GM21619 (cell line): ENCODE results near the gene PRCD.
A peak's percentile ranks its signal among the peaks of the same experiment; 100 is the strongest.
"Not testable (repeated sequence)": the region's sequence is repeated elsewhere in the genome, so short reads cannot be mapped to it uniquely, and the experiment has no call there.

ENCODE experiments used
- ATAC-seq: cut with Tn5 transposase; IDR thresholded peaks from one replicate; pipeline ENCODE4 v1.9.1; 2021; ENCODE audit not compliant: unreplicated experiment

Gene PRCD

DNA sequence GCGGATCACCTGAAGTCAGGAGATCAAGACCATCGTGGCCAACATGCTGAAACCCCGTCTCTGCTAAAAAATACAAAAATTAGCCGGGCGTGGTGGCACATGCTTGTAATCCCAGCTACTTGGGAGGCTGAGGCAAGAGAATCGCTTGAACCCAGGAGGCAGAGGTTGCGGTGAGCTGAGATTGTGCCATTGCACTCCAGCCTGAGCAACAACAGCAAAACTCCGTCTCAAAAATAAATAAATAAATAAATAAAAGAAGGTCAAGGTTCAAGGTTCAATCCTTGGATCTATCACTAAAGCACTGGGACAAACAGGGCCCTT, 14.4 kb upstream of the PRCD start:
- ATAC-seq, result not testable (repeated sequence)

DNA sequence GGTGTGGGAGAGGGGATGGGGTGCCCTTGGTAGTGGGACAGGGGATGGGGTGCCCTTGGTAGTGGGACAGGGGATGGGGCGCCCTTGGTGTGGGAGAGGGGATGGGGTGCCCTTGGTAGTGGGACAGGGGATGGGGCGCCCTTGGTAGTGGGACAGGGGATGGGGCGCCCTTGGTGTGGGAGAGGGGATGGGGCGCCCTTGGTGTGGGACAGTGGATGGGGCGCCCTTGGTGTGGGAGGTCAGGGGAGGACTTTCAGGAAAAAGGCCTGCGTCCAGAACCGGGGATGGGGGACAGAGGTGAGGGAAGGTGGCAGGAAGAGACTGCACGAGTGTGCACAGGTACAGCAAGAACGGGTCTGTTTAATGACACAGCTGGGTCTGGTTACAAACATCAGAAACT, 12.8 kb upstream of the PRCD start:
- not testable (repeated sequence) for ATAC-seq

DNA sequence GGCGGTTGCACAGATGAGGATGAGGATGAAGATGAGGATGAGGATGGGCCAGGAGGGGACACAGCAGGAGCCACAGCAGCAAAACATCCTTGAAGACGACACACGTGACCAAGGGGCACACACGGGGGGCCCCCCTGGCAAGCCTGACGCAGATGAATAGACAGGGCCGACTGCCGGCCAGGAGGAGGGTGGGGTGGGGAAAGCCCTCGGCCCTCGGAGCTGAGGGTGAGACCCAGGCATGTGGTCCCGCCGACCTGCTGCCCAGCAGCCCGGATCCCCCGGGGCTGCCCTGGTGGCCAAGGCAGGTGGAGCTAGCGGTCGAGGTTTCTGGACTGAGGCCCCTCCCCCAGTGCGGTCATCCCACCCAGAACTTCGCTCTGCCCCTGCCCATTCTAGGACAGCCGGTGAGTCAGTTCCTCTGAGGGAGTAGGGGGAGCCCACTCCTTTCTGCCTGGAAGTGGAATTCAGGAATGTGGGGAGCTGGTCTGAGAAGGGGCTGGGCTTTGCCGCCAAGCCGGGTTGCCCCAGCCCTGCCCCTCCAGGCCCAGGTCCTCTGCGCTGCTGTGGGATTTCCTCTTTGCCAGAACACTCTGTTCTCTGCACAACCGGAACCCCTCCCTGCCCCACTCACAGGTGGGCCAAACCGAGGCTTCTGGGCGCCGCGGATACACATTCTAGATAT, 12.3 kb upstream of the PRCD start:
- ATAC-seq, result peak; percentile 57

DNA sequence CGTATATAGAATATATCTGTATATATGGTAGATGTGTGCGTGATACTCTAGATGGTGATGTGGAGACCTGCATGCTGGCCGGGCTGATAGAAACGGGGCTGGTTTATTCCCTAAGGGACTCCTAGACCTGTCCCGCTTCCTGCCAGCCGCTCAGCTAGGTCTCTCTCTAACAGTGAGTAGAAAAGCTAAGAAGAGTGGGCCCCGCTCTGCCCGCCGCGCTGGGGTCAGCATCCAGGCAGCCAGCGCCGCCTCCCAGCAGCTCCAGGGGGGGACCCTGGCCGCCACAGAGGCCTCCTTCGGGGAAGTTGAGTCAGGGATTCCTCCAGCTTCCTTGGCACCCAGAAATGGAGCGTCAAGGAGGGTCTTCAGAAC, 11.7 kb upstream of the PRCD start:
- peak; percentile 50 for ATAC-seq

DNA sequence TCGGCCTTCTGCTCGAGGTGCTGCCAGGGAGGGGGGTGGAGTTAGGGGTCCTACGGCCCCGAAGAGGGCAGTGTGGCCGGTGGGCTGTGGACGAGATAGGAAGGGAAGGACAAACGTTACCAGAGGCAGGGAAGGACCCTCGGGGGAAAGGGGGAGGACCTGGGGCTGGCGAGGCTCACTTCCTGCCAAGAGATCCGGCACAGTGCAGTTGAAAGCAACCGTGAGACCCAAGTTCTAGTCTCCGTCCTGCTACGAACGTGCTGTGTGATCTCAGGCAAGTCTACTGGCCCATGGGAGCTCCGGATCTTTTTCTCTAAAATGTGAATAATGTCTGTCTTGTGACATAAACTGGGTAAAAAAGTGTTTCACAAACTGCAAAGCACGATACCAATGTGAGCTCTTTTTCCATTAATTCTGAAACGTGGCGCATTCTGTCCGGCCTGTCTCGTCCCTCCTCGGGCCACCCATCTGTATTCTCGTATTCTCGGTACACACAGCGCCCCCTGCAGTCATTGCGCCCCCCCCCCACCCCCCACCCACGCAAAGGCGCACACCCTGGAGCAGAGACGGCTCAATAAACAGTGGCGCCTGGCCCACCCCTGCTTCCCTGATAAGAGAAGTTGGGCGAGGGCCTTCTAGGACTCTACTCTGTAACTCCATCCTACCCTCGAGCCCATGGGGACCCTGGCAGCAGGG, 11.2 kb upstream of the PRCD start:
- peak; percentile 16 for ATAC-seq

DNA sequence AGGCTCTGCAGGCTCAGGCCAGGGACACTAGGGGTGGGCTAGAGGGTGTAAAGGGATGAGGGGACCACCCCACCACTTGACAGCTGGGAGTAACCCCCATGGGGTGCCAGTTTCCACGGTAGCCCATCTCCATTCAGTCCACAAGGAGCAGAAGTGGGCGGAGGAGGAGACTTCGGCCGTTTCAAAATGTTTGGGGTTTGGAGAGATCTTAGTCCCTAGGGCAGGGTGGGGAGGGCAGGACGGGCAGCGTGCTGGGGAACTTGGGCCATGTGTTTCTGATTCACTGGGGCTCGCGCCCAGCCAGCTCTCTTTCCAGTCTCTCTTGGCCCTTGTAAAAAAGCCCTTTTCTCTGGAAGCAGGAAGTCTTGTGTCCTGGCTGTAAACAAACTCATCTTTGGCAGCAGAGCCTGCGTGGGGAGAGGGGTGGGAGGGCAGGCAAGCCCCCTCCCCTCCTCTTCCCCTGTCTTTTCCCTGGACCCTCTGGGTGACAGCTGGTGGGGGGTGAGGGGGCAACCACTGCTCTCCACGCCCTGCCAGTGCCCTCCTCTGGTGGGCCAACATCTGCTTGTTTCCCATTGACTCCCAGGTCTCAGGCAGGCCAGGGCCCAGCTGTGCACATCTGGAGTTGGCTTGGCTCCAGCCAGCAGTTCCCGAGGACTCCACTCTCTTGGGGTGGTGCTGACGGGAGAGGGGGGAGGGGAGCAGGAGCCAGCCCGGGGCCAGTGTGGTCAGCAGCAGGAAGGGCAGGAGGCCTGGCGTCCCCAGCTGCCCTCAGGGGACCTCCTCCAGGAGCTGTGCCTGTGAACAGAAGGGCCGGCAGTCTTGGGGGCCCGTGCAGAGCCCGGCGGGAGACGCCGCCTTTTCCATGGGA, 10.4 kb upstream of the PRCD start:
- ATAC-seq, result no peak

DNA sequence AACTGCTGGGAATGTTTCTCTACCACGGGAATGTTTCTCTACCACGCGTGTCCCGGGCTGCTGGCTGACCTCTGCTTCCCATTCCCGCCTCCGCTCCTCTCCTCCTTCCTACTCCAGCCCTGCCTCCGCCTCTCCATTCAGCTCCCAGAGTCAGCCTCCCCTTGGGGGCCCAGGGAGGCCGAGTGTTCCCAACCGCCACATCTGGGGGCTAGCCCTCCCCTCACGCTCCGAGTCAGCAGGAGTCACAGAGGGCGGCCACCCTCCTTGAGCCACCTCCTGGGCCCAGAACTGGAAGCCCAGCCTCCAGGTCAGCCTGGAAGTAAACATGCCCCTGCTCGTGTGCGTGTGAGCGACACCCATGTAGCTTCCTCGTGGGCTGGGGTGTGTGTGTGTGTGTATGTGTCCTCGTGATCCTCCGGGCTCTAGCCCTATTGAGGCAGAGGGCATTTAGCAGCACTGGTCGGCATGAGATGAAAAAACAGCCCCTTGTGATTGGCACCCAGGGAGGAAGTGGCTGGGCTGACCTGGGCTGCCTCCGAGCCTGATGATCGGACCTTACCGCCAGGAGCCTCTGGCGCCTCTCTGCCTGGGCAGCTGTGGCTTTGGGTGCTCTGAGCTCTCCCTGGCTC, 9.6 kb upstream of the PRCD start:
- ATAC-seq, result no peak

DNA sequence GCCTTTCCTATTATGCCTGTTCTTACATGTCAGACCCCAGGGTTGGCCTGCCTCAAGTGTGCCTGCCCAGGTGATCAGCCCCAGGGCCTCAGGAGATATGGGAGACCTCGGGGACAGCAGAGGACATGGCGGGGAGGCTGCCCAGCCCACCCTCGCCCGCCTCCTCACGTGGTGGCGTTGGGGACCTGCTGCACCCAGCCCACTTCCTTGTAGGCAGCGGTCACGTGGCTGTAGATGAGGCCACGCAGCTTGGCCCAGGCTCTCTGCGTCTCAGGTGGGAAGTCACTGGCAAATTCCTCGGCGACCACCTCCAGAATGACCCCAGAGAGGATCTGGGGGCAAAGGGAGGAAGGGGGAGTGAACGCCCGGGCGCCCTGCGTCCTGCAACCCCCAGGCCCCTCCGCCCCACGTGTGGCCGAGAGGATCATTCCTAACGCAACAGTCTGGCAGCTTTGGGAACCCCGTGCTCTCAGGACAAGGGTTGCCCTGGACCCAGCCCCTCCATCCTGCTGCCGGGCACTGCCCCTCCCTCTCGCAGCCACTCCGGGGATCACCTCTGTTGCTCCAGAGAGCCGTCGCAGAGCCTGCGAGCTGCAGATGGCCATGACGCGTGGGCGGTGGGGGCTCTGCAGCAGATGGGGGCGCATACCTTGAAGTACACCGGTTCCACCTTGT, 8.9 kb upstream of the PRCD start:
- ATAC-seq, result no peak

DNA sequence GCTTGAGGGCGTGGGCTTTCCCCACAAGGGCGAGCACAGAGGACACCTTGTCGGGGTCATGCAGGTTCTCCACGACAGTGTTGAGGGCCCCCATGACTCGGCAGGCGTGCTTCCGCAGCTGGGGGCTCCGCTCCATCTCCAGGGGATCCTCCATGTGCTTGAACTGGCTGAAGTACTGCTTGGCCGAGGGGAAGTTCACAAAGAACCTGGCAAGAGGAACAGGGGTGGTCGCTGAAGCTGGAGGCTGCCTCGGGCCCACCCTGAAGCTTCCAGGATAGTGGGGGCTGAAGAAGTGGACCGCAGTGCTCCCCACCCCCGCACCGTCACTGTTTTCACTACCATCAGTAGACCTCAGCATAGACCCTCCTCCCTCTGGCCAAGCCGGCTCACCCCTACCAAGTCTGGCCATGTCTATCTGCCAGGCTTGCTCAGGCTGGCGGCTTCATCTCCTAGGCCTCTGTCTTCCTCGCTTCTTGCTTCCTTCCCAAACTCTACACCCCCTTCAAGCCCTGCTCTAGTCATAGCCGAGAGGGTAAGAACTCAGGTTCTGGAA, 8.3 kb upstream of the PRCD start:
- no peak for ATAC-seq

DNA sequence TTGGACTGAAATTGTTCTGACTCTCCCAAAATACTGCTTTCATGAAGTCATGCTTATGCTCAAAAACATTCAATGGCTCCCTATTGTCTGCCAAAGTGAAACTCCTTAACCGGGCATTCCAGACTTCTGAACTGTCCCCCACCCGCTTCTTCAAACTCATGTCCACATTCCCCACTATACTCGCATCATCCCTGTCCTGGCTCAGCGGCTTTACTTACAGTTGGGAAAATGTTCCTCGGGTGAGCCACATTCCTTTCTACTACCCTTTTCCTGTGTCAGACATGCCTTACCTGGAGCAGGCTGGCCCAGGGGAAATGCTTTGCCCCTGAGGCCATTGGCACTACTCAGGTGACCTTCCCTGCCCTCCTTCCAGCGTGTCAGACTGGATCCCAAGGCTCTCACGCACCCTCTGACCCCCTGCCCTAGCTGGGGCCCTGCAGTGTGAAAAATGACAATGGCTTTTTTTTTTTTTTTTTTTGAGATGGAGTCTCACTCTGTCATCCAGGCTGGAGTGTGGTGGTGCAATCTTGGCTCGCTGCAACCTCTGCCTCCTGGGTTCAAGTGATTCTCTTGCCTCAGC, 7.7 kb upstream of the PRCD start:
- ATAC-seq, result no peak

DNA sequence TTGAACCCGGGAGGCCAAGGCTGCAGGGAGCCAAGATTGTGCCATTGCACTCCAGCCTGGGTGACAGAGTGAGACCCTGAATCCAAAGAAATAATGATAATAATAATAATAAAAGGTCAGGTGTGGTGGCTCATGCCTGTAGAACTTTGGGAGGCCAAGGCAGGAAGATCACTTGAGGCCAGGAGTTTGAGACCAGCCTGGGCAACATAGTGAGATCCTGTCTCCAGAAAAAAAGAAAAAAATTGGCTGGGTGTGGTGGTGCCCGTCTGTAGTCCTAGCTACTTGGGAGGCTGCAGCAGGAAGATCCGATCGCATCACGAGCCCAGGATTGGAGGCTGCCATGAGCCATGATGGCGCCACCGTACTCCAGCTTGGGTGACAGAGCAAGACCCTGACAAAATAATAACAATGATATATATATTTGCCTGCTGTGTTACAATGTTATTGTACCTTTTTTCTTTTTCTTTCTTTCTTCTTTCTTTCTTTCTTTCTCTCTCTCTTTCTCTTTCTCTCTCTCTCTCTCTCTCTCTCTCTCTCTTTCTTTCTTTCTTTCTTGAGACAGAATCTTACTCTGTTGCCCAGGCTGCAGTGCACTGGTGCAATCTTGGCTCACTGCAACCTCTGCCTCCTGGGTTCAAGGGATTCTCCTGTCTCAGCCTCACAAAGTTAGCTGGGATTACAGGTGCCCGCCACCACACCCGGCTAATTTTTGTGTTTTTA, 6.0 kb upstream of the PRCD start:
- not testable (repeated sequence) for ATAC-seq

DNA sequence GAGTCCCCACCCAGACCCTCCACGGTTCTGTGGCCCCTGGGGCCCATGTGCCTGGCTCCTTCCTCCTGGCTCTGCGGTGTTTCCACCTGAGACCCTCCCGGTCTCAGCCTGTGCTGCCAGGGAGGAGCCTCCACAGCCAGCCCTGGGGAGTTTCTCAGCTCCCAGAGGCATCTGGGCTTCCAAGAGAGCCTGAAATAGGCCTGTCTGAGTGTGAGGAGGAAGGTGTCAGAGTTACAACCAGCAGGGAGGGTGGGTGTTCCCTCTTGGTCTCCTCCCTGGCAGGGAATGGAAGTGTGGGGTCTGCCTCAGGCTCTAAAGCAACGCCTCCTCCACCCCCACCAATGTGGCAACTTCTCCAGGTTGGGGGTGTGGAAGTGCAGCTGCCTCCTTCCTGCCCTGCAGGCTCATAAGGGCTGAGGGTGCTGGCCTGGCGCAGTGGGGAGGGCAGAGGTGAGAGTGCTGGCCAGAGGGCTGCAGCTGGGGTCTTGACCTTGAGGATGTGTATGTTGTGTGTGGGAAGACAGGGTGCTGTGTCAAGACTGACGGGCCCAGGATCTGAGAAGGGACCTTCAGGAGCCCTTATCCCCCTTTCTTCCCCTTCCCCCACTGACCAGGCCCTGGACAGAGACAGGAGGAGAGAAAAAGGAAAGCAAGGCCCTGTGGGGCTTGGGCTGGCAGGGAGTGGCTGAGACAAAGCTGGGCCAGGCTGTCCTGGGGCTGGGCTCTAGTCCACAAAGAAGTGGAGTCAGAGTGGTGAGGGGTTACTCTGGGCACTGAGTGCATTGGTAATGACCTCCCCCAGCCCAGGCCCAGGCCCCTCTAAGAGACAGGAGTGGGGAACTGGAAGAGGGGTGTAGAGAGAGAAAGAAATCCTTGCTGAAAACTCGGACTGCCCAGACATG, 4.8 kb upstream of the PRCD start:
- ATAC-seq, result no peak

DNA sequence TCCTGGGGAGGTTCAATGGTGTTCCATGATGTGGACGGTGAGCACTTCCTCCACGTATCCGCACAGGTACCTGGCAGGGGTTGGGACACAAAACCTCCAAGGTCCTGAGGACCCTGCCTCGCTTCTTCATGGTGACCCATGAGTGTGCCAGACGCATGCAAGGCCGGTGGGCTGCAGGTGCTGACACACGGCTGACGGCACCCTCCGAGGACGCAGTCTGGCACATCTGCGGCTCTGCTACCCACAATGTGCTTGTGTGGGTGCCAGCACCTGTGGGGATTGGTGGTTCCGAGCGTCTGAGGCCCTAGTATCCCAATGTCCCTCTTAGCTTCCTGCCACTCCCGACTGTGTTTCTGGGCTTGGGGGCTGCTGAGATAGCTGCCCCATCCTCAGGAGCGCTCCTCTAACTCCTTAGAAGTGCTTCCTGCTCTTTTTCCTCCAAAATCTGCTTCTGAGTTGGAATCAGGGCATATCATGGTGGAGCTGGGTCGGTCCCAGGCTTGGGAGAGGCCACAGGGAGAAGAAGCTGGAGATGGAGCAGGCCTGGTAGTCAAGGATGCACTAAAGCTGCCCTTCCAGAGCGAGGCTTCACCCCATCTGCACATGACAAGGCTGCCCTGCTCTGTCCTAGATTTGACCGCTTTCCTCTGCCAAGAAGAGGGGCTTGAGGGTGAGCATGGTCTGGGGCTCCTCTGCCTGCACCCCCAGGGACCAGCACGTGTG, 3.9 kb upstream of the PRCD start:
- ATAC-seq, result no peak

DNA sequence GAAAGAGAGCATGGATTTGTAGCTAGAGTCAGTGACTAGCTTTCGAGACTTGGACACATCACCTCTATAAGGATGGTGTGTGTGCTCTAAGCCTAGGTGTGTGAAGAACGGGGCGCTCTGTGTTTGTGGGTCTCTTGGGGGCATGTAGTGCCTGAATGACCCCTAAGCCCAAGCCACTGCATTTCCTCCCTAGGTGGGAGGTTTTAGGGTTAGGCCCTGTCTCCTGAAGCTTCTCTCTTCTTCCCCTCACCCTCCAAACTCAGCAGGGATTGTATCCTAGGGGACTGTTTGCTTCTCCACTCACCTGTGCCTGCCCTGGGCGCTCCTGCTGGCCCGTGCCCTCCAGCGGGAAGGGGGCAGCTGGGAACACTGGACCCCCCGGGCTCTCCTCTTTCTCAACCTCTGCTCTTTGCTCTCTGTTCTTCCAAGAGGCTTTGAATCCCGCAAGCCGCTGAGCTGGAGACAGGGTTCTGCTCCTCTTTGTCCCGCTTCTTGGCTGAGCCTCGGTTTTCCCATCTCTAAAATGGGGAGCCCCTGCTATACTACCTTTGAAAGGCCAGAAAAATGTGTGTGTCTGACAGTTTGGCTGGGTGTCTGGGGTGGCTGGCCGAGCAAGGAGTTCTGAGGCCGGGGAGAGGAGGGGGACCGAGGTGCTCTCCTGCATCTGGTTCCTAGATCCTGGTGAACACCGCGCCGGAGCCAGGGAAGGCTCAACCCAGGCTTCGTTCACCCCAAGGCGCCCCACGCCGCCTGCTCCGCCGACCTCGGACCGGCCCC, 3.1 kb upstream of the PRCD start:
- no peak for ATAC-seq

DNA sequence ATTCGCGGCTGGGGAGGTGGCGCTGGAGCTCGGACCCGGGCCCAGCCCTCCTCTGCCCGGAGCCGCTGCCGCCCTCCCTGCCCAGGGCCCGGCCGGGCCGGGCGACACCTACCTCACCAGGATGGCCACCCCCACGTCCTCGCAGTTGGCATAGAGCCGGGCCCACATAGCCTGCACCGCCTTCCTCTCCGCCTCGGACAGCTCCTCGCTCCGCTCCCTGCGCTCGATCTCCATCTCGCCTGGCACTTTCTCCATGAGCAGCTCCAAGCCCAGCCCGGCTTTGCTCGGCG, 2.6 kb upstream of the PRCD start:
- ATAC-seq, result no peak

DNA sequence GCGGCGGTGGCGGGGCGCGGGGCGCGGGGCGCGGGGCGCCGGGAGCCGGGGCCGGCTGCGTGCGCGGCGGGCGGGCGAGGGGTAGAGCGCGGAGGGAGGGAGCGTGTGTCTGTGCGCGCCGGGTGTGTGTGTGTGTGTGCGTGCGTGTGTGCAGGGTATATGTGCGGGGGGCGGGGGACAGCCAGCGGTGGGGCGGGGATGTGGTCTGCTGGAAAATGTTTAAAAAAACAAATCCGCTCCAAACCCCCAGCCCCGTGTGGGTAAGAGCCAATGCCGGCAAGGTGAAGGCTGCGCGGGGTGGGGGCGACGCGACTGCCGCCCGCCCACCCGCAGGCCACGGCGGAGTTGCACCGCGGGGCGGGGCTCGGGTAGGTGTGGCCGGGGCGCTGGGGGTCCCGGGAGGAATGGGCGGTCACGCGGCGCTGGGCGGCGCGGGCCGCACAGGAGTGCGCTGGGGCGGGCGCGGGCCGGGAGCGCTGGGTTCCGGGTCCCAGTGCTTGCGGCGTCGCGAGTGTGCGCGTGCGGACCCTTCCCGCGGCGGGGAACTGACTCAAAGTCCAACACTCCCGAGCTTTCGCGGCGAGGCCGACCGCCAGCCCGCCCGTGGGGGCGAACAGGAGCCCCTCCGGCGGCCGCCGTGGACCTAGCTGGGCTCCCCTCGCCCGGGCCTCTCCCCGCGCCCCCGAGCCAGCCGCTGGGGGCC, 2.1 kb upstream of the PRCD start, which contains the start of gene CYGB:
Gene CYGB, minus strand, starts transcription at position 132 of the 703 bp plus-strand sequence. CDS start 167 bp downstream, outside the sequence.
- no peak for ATAC-seq
